ENCODE measurements around the gene AGPAT4.
"Not testable (repeated sequence)": the region's sequence is repeated elsewhere in the genome, so short reads cannot be mapped to it uniquely, and the experiment has no call there.

- TF ChIP-seq ZNF121 (CRISPR knock-in tag; IDR thresholded peaks at IDR 0.05); ZBTB25 (CRISPR knock-in tag; IDR thresholded peaks at IDR 0.05); SOX5 (CRISPR knock-in tag; IDR thresholded peaks at IDR 0.05; ENCODE audit: borderline replicate concordance); TARDBP (CRISPR knock-in tag; IDR thresholded peaks at IDR 0.05); NFIC (IDR thresholded peaks at IDR 0.05; ENCODE audit: low read length): not testable (repeated sequence)
- TF ChIP-seq, protein P1, sequence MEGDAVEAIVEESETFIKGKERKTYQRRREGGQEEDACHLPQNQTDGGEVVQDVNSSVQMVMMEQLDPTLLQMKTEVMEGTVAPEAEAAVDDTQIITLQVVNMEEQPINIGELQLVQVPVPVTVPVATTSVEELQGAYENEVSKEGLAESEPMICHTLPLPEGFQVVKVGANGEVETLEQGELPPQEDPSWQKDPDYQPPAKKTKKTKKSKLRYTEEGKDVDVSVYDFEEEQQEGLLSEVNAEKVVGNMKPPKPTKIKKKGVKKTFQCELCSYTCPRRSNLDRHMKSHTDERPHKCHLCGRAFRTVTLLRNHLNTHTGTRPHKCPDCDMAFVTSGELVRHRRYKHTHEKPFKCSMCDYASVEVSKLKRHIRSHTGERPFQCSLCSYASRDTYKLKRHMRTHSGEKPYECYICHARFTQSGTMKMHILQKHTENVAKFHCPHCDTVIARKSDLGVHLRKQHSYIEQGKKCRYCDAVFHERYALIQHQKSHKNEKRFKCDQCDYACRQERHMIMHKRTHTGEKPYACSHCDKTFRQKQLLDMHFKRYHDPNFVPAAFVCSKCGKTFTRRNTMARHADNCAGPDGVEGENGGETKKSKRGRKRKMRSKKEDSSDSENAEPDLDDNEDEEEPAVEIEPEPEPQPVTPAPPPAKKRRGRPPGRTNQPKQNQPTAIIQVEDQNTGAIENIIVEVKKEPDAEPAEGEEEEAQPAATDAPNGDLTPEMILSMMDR (CRISPR knock-in tag; IDR thresholded peaks at IDR 0.05), result not testable (repeated sequence)
Measured at GRCh38 chr6:161315246-161315917, 41.5 kb upstream of the AGPAT4 start.

Measured in HepG2 (cell line).